HG03520 (cell line): ENCODE data around the gene CD8A.
"Not testable (repeated sequence)": the region's sequence is repeated elsewhere in the genome, so short reads cannot be mapped to it uniquely, and the experiment has no call there.

ENCODE experiments used
- ATAC-seq: cut with Tn5 transposase; IDR thresholded peaks from one replicate; pipeline ENCODE4 v1.9.1; 2021; ENCODE audit warnings: mild to moderate bottlenecking, moderate library complexity; ENCODE audit not compliant: unreplicated experiment

CD8A gene

DNA sequence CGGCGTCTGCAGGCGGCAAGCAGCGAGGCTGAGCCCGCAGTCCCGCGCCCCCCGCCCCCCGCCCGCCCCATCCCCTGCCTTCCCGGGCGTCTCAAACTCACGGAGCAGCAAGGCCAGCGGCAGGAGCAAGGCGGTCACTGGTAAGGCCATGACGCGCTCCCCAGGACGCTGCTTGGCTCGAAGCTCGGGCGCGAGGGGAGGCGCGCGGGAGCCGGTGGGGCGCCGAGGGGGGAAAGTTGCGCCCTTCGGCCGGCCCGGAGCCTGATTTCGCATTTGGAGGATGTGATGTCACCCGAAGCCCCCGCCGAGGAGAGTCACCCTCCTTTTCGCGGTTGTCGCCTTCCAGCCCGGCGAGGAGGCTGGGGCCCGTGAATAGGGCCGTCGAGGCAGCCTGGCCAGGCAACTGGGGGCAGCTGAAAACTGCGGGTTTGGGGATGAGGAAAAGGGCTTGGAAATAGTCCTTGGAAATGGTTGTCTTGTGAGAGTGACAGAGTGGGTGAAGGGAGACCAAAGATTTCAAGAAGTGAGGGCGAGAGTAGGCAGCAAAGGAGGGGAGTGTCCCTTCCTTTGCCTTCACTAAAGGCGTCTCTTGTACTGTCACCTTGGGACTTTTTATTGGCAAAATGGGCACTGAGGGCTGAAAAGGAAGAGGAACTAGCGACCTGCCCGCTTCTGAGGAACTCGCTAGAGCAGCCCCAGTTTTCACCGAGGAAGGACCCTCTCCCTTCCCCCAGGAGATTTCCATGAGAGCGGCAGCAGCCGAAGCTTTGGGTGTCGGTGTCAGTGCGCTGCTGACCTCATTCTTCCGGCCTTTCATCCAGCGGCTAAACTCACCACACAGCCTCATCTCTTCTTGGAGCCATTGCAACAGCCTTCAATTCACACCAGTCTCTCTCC is at the start of gene CD8A:
TSS of gene CD8A (minus strand) at position 238 of the 897 bp plus-strand sequence. CDS start at position 150, 88 bp downstream.
- ATAC-seq: no peak

DNA sequence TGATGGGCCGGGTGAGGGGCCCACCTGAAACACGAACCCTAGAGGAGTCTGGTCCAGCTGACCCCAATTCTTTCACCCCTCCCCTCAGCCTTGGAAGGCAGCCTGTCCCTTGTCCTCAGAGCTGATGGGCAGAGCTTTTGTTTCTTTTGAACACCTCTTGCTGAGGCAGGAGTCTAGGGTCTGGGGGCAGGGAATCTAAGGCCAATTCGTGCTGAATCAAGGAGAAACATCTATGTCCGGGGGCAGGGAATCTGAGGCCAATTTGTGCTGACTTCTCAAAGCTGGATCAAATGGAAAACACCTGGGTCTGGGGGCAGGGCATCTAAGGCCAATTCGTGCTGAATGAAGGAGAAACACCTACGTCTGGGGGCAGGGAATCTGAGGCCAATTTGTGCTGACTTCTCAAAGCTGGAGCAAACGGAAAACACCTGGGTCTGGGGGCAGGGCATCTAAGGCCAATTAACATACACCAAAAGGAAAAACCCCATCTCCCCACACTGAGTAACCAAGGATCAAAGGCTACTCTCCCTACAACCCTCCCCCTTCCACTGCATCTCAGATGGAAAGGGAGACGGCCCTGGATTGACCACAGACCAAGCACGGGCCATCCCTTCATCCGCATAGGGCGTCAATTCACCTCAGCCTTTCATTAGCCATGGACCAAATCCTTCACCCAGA is 49.3 kb upstream of the CD8A start:
- ATAC-seq: not testable (repeated sequence)

DNA sequence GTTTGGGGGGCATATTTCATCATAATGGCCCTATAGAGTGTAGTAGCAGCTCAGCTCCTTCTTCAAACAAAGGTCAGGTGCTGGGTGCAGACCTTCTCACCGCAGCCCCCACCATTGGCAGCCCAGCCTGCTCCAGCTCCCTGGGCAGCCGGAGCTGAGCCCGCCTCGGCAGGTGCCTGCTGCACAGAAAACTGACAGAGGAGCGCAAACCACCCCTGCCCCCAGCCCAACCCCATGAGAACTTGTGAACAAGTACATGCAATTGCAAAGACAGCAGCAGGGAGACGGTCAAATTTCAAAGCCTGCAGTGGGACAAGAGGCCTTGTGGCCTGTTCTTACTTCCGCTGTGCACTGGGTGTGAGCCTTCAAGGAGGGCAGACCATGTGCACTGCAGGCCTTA is 48.7 kb upstream of the CD8A start:
- not testable (repeated sequence) for ATAC-seq

DNA sequence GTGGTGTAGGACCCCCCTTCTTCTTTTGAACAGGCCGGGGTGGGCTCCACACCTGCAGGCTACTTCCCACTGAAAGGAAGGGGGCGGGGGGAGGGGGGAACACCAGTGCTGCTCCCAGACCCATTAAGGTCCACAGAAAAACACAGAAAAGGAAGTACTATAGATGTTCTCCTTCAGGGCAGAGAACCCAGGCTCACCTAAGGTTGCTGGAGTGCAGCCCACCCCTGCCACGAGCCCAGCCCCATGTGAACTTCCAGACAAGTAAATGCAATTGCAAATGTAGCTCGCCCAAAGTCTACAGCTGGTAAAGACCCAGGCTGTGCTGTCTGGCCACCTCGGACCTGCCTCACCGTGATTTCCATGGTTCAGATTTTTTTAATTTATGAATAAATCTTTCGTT is 47.0 kb upstream of the CD8A start:
- not testable (repeated sequence) for ATAC-seq

DNA sequence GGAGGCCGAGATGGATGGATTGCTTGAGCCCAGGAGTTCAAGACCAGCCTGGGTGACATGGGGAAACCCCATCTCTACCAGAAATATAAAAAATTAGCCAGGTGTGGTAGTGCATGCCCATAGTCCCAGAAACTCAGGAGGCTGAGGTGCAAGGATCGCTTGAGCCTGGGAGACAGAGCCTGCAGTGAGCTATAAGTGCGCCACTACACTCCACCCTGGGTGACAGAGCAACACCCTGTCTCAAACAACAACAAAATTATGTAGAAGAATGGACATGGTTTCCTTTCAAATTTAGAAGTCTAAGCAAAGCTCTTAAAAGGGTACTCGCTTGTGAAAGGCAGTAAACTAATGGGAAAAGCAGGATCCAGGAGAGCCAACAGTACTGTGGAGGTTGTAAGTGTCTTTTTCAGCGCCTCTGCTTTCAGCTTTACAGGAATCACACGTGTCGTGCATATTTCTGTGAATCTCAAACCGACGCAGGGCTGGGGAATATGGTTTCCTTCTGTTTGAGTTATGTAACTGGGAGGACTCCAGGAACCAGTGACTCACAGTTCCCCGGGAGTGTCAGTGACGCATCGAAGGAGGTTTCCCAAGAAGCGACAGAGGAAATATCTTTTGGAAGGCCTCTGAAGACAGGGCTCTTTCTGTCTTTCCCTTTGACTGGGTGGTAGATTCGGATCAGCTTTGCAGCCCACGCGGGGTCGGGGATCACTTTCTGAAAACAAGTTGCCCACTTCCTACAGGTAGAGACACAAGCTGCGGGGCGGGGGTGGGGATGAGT is 46.4 kb upstream of the CD8A start:
- not testable (repeated sequence) for ATAC-seq

DNA sequence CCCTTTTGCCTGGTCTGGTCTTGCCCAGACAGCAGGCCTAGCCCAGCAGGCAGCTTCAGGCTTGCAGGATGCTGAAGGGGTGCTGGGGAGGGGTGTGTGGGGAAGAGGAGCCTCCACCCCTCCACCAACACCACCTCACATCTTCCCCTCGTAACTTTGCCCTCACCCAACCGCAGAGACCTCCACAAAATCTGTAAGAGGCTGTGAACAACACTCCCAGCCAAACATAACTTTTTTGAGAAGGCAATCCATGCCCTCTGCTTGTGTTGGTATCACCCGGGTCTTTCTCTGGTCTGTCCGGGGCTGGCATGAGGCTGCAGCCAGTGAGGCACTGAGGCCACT is 44.8 kb upstream of the CD8A start:
- ATAC-seq: not testable (repeated sequence)

DNA sequence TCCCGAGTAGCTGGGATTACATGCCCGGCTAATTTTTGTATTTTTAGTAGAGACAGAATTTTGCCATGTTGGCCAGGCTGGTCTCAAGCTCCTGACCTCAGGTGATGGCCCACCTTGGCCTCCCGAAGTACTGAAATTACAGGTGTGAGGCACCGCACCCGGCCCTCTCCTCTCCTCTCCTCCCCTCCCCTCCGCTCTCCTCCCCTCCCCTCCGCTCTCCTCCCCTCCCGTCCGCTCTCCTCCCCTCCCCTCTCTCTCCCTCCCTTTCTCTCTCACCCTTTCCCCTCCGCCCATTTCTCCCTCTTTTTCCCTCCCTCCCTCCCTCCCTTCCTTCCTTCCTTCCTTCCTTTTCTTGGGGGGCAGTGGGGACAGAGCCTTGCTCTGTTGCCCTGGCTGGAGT is 42.6 kb upstream of the CD8A start:
- ATAC-seq: no peak

DNA sequence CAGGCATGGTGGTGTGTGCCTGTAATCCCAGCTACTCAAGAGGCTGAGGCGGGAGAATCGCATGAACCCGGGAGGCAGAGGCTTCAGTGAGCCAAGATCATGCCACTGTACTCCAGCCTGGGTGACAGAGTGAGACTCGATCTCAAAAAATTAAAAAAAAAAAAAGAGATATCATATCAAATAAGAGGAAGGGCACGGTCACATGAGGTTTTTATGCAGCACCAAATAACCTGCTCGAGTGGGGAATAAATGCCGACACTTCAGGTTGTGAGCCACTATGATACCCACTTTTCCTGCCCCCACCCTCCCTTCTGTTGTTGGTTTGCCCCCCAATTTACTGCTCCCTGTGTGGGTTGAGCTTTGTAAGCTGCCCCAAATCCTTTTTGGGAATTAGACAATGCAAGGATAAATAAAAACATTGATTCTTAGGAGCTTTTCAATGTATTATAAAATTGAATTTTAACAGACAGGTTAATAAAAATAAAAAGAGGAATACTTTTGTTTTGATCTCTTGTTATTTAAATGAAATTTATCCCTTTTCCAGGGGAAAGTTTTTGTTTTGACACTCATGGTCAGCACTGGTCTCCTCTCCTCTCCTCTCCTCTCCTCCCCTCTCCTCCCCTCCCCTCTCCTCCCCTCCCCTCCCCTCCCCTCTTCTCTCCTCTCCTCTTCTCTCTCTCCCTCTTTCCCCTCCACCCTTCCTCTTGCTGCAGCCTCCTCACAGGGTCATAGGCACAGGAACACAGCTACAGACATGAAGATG is 41.8 kb upstream of the CD8A start:
- ATAC-seq: no peak

DNA sequence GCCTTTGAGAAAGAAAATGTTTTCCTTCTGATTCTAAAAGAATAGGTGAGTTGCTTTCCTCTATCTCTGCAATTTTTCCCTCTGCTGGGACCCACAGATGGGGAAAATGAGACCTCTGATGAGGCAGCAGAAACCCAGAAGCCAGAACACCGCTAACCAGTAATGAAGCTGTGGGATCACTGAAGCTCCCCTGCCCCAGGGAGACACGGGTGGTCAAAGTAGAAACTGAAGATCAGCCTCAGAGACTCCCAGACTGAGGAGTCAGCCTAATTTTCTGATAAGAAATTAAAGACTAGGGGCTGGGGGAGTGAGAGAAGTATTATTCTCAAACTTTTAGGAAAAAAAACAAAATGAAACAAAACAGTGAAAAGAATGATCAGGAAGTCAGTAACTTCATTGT is 40.8 kb upstream of the CD8A start:
- no peak for ATAC-seq

DNA sequence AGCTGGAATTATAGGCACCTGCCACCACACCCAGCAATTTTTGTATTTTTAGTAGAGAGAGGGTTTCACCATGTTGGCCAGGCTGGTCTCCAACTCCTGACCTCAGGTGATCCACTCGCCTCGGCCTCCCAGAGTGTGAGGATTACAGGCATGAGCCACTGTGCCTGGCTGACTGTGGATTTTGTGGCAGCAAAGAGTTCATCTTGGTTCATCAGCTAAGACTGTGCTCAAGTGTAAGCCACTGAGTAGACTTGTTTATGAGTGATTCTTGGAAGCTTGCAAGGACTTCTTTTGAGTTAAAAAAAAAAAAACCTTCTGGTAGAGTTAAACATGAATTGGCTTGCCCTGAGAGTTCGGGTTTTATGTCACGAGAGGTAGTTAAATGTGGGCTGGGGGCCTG is 36.2 kb upstream of the CD8A start:
- ATAC-seq: no peak

DNA sequence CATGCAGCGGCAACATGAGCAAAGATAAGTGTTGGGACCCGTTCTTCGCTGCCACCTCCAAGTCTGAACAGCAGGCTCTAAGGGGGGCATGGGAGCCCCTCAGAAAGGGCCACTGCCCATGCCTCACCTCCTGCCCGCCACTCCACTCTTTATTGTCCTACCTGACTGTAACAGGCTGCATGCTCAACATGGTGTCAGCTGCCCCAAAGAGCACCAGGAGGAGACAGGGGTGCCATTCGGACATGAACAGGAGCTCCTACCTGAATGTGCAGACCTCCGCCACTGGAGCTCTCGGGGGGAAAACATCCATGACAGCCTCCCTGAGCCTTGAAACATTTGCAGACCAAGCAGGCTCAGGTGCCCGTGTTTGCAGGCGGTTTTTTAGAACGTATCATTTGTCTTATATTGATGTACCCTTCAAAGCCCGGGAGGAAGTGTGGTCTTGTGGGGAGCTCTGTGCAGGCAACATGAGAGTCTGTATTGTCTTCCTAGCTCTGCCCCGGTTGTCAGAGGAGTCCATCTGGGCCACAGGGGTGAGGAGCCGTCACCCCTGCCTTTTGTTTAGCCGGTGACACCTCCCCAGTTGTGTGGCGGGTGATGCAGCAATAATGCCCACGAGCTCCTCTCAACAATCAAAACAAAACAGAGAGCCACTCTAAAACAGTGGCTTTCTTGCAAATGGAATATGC is 35.1 kb upstream of the CD8A start:
- ATAC-seq: no peak

DNA sequence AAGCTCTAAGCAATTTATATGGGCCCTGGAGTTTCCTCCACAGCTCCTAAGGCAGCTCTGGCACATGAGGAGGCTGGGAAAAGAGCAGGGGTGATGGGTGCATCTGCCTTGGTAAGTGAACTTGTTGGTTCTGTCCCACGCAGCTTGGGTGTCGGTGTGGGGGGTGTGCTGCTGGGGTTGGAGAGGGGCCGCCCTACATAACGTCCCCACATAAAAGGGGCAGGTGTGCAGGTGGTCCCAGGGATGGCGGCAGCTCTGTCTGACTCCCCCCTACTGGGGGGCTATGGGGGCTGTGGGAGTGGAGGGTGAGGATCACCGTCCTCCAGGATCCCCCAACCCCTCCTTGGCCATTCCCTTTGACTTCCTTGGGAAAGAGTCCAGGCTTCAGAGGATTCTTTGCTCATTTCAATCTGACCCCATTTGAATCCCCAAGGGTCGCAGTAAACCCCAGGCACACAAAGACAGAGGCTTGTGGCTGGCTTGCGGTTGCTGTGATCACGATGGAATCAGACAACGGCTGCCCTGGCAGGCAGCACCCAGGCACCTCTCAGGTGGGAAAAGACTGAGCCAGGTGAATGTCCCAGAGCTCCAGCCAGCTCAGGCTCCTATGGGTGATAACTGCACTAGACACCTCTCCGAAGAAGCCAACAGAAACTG is 34.5 kb upstream of the CD8A start:
- no peak for ATAC-seq

DNA sequence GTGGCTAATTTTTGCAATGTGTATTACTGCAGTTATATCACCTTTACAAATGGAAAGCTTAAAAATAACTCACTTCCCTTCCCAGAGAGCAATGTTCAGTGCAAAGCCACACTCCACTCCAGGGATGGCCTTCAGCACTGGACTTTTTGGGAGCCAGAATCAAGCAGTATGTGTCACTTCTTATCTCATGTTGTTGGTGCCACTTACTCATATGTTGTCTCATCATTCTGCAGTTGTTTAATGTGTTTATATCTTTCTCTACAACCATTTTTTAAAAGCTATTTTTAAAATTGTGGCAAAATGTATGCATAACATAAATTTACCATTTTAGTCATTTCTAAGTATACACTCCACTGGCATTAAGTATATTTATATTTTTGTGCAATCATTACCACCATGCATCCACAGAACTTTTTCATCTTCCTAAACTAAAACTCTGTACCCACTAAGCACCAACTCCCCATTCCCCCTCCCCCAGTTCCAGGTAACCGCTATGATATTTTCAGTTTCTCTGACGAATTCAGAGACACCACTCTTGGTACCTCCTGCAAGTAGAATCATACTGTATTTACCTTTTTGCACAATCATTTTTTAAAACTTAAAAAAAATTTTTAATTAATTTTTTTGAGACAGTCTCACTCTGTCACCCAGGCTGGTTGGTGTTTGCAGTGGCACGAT is 32.1 kb upstream of the CD8A start:
- ATAC-seq: no peak

DNA sequence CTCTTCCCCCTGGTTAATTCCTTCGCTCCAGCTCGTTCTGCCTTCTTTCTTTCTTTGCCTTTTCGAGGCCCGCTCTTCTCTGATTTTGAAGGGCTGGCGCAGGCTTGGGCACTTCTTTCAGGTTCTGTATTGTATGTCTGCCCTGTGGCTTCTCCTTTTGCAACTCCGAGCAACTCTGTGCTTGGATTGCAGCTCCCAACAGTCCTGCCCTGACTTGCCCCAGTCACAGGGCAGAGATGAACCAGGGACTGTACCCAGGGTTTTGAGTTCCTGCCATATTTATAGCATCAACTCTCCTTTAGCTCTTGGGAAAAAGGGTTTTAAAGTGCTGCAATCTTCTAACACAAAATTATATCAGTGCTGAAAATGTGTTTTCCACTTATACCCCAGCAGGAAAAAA is 31.1 kb upstream of the CD8A start:
- ATAC-seq: no peak

DNA sequence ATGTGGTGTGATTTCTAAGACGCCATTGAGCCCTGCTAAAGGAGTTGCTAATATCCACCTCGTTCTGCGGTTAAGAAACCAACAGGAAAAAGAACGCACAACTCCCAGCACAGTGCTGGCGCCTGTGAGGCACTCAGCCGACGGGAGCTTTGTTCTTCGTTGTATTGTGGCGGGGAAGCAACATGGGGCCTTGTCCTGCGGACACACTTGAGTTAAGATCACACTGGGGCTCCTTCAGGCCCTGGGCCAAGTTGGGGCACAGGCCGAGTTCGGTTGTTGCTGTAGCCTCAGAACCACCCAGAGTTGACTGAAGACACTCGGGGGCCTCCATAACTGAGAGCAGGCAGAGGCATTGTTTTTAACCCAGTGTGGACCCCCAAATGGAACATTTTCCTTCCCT is 30.6 kb upstream of the CD8A start:
- no peak for ATAC-seq

DNA sequence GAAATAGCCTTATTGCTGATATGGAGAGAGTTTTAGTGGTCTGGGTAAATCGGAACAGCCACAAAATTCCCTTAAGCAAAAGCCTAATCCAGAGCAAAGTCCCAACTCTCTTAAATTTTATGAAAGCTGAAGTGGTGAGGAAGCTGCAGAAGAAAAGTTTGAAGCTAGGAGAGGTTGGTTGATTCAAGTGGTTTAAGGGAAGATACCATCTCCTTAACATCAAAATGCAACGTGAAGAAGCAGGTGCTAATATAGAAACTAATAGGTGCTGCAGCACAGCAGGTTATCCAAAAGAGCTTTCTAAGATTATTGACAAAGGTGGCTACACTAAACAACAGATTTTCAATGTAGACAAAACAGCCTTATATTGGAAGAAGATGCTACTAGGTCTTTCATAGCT is 28.2 kb upstream of the CD8A start:
- no peak for ATAC-seq

DNA sequence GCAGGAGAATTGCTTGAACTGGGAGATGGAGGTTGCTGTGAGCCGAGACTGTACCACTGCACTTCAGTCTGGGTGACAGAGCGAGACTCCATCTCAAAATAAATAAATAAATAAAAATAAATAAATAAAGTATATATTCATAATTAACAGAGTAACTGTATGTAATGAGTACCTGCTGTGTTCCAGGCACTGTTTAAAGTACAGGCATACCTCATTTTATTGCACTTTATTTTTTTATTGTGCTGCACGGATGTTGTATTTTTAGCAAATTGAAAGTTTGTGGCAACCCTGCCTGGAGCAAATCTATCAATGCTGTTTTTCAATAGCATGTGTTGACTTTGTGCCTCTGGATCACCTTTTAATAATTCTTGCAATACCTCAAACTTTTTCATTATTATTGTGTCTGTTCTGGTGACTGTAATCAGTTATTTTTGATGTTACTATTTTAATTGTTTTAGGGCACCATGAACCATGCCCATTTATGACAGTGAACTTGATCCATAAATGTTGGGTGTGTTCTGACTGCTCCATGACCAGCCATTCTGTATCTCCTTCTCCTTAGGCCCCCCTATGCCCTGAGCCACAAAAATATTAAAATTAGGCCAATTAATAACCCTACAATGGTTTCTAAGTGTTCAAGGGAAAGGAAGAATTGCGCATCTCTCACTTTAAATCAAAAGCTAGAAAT is 27.5 kb upstream of the CD8A start:
- ATAC-seq: no peak

DNA sequence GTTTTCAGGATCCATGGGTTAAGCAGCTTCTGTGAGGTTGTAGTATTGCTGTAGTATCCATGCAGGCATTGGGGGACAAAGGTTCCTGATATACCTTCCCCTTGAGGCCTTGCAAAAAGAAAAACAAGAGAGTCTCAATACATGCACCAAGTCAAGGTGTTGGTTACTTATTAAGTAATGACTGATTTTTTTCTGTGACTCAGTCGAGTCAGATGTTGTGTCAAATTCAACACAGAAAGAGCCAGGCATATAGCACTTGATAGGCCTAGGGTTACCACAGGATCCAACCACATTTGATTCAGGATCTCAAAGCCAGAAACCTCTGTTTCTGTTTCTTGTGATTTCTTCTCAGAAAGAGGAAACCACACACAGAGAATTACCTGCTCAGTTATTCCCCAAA is 24.9 kb upstream of the CD8A start:
- ATAC-seq: no peak
